H9 (cell line): ENCODE data around the gene KCNE2. TPM values are rescaled to one million over a fixed set of nuclear protein-coding genes. Genes with fewer than 3 reads are reported as not detected.

Experiments
- DNase-seq: peaks from one replicate; pipeline ENCODE4 v3.0.0-alpha.2; 2017
- H2AFZ ChIP-seq: one replicate; pipeline ENCODE4 v1.6.1; 2013; ENCODE audit warnings: mild to moderate bottlenecking, low read length, control low read depth, moderate library complexity
- H2AK5ac ChIP-seq: 2 replicates; pipeline ENCODE4 v1.6.1; 2013; ENCODE audit warnings: low read length, control low read depth, mixed read lengths; ENCODE audit not compliant: insufficient read length
- H2BK120ac ChIP-seq: one replicate; pipeline ENCODE4 v1.6.1; 2013; ENCODE audit warnings: low read depth, mild to moderate bottlenecking, low read length, control low read depth, inconsistent platforms; ENCODE audit not compliant: poor library complexity, severe bottlenecking
- H2BK12ac ChIP-seq: 2 replicates; pipeline ENCODE4 v1.6.1; 2013; ENCODE audit warnings: low read length, control low read depth, mixed read lengths, low read depth; ENCODE audit not compliant: insufficient read length
- H2BK15ac ChIP-seq: 2 replicates; pipeline ENCODE4 v1.6.1; 2013; ENCODE audit warnings: low read depth, low read length, control low read depth
- H2BK20ac ChIP-seq: one replicate; pipeline ENCODE4 v1.6.1; 2013; ENCODE audit warnings: low read depth, mild to moderate bottlenecking, low read length, control low read depth, inconsistent platforms; ENCODE audit not compliant: poor library complexity, severe bottlenecking
- H2BK5ac ChIP-seq: 2 replicates; pipeline ENCODE4 v1.6.1; 2013; ENCODE audit warnings: low read length, control low read depth, mixed read lengths; ENCODE audit not compliant: insufficient read length
- H3K14ac ChIP-seq: 2 replicates; pipeline ENCODE4 v1.6.1; 2013; ENCODE audit warnings: low read length, control low read depth; ENCODE audit not compliant: insufficient read depth
- H3K18ac ChIP-seq: 2 replicates; pipeline ENCODE4 v1.6.1; 2013; ENCODE audit warnings: low read depth, mild to moderate bottlenecking, mixed read lengths, low read length, control low read depth; ENCODE audit not compliant: insufficient read length
- H3K23ac ChIP-seq: 2 replicates; pipeline ENCODE4 v1.6.1; 2013; ENCODE audit warnings: low read length, control low read depth, mixed read lengths, low read depth; ENCODE audit not compliant: insufficient read length
- H3K23me2 ChIP-seq: 2 replicates; pipeline ENCODE4 v1.6.1; 2013; ENCODE audit warnings: low read depth, mild to moderate bottlenecking, mixed read lengths, low read length, control low read depth; ENCODE audit not compliant: insufficient read length, poor library complexity, severe bottlenecking
- H3K27ac ChIP-seq: 2 replicates; pipeline ENCODE4 v1.5.1; 2013; ENCODE audit warnings: low read length, control low read depth, mixed read lengths, low read depth; ENCODE audit not compliant: insufficient read length
- H3K27me3 ChIP-seq: 2 replicates; pipeline ENCODE4 v1.6.1; 2013; ENCODE audit warnings: low read length, control low read depth, inconsistent platforms; ENCODE audit not compliant: insufficient read depth
- H3K4ac ChIP-seq: 2 replicates; pipeline ENCODE4 v1.6.1; 2013; ENCODE audit warnings: low read depth, mild to moderate bottlenecking, control low read depth, inconsistent platforms, low read length, moderate library complexity
- H3K4me1 ChIP-seq: 2 replicates; pipeline ENCODE4 v1.6.1; 2013; ENCODE audit warnings: low read length, control low read depth, inconsistent platforms; ENCODE audit not compliant: insufficient read depth
- H3K4me2 ChIP-seq: 2 replicates; pipeline ENCODE4 v1.6.1; 2013; ENCODE audit warnings: low read length, control low read depth, mixed read lengths; ENCODE audit not compliant: insufficient read length, insufficient read depth
- H3K56ac ChIP-seq: 2 replicates; pipeline ENCODE4 v1.6.1; 2013; ENCODE audit warnings: low read depth, mild to moderate bottlenecking, mixed read lengths, low read length, control low read depth; ENCODE audit not compliant: insufficient read length
- H3K79me1 ChIP-seq: 2 replicates; pipeline ENCODE4 v1.6.1; 2013; ENCODE audit warnings: low read depth, mild to moderate bottlenecking, moderate library complexity, low read length, control low read depth, inconsistent platforms; ENCODE audit not compliant: insufficient read depth, poor library complexity, severe bottlenecking
- H3K79me2 ChIP-seq: 2 replicates; pipeline ENCODE4 v1.6.1; 2013; ENCODE audit warnings: low read length, control low read depth, inconsistent platforms; ENCODE audit not compliant: insufficient read depth
- H3K9ac ChIP-seq: 2 replicates; pipeline ENCODE4 v1.6.1; 2013; ENCODE audit warnings: low read length, control low read depth, mixed read lengths; ENCODE audit not compliant: insufficient read length; ENCODE audit errors: extremely low read depth
- H3K9me3 ChIP-seq: one replicate; pipeline ENCODE4 v1.6.1; 2013; ENCODE audit warnings: low read depth, low read length, inconsistent platforms; ENCODE audit not compliant: control insufficient read depth
- H3T11ph ChIP-seq: one replicate; pipeline ENCODE4 v1.6.1; 2013; ENCODE audit warnings: mild to moderate bottlenecking, low read length, control low read depth, inconsistent platforms
- H4K20me1 ChIP-seq: one replicate; pipeline ENCODE4 v1.6.1; 2013; ENCODE audit not compliant: control insufficient read depth, insufficient read length, insufficient read depth
- H4K5ac ChIP-seq: 2 replicates; pipeline ENCODE4 v1.6.1; 2013; ENCODE audit warnings: low read depth, mild to moderate bottlenecking, mixed read lengths, low read length, control low read depth; ENCODE audit not compliant: insufficient read length
- H4K8ac ChIP-seq: replicated peaks from 2 replicates; pipeline ENCODE4 v1.6.1; 2013; ENCODE audit warnings: low read length, control low read depth, mixed read lengths, low read depth; ENCODE audit not compliant: insufficient read length
- H4K91ac ChIP-seq: 2 replicates; pipeline ENCODE4 v1.6.1; 2013; ENCODE audit warnings: low read depth, mild to moderate bottlenecking, moderate library complexity, mixed read lengths, low read length, control low read depth; ENCODE audit not compliant: insufficient read length
- H3K27ac Mint-ChIP-seq, 3 experiments: 2 replicates in 2 of 3; 3 replicates in 1 of 3; pipeline ENCODE4 v1.8.0; 2020 to 2021; ENCODE audit warnings: mixed read lengths in 3 of 3, mild to moderate bottlenecking in 1 of 3, moderate library complexity in 1 of 3
- H3K27me3 Mint-ChIP-seq: 2 replicates; pipeline ENCODE4 v1.8.0; 2021; ENCODE audit warnings: low read depth, mild to moderate bottlenecking, moderate library complexity, mixed read lengths
- H3K36me3 Mint-ChIP-seq, 3 experiments: 2 replicates in 2 of 3; 3 replicates in 1 of 3; pipeline ENCODE4 v1.8.0; 2020 to 2021; ENCODE audit warnings: low read depth in 3 of 3, mixed read lengths in 3 of 3; ENCODE audit not compliant: insufficient read depth in 1 of 3
- H3K4me1 Mint-ChIP-seq, 2 experiments: 2 replicates each; pipeline ENCODE4 v1.8.0; 2020; ENCODE audit warnings: mixed read lengths in 2 of 2
- H3K4me3 Mint-ChIP-seq, 2 experiments: 2 replicates in 1 of 2; 3 replicates in 1 of 2; pipeline ENCODE4 v1.8.0; 2020 to 2021; ENCODE audit warnings: mild to moderate bottlenecking in 2 of 2, mixed read lengths in 2 of 2, moderate library complexity in 1 of 2
- H3K9me3 Mint-ChIP-seq, 2 experiments: 2 replicates in 1 of 2; 3 replicates in 1 of 2; pipeline ENCODE4 v1.8.0; 2020; ENCODE audit warnings: mild to moderate bottlenecking in 2 of 2, mixed read lengths in 2 of 2, moderate library complexity in 1 of 2
- CTCF ChIP-seq: fragments of 200-600 bp; sonication (generic); conservative IDR thresholded peaks from 3 replicates; pipeline ENCODE4 v1.8.0; 2021; ENCODE audit warnings: antibody characterized with exemption, mild to moderate bottlenecking
- WGBS: extraction: QIAGEN DNeasy Blood & Tissue Kit; methylation state at CpG from one replicate; pipeline ENCODE4 v1.1.7; 2013; ENCODE audit warnings: missing lambda C conversion rate, low lambda C conversion rate, mixed read lengths; ENCODE audit not compliant: insufficient read length; ENCODE audit errors: extremely low coverage; 5-methylcytosine and 5-hydroxymethylcytosine counted together
- total RNA-seq: library from RNA; stranded (reverse); gene quantifications from 2 replicates; pipeline ENCODE4 v1.2.1, GENCODE V29; 2021

KCNE2 gene
- total RNA-seq, 1 experiment from 2014 or later: not detected

GRCh38 chr21:34343347-34343746 is 20.5 kb upstream of the KCNE2 start:
- H3K9me3 Mint-ChIP-seq: no peaks in the 10 kb centered on the region; a peak in 1 of 5 replicates
- H3K56ac ChIP-seq: no peak overlapping the region
- WGBS: no CpG with 5 or more reads among the region's 7 CpGs
- peaks cover 5 to 9% of the 10 kb centered on the region in 2 experiments; a peak in 2 of 4 replicates for H3K4me1 Mint-ChIP-seq
- peaks cover 3% of the 10 kb centered on the region for H3K27me3 Mint-ChIP-seq
- H3K4me3 Mint-ChIP-seq: no peak overlapping the region
- H3K4me1 ChIP-seq: no peaks in the 10 kb centered on the region
- no peak overlapping the region for H3K4ac ChIP-seq
- H3K27me3 ChIP-seq: no peaks in the 10 kb centered on the region
- no peak overlapping the region for H3K18ac ChIP-seq
- no peak overlapping the region for H3K14ac ChIP-seq
- no peak overlapping the region for H2AFZ ChIP-seq
- no peak overlapping the region for H2BK20ac ChIP-seq
- no peak overlapping the region for H2BK12ac ChIP-seq
- no peaks in the 10 kb centered on the region for H3K9me3 ChIP-seq
- TF ChIP-seq CTCF: no peak
- no peak overlapping the region for H4K91ac ChIP-seq
- DNase-seq: no peak
- H3T11ph ChIP-seq: no peak overlapping the region
- H4K5ac ChIP-seq: no peak overlapping the region
- H2AK5ac ChIP-seq: no peak overlapping the region
- H3K4me2 ChIP-seq: no peak overlapping the region
- no peak overlapping the region for H2BK5ac ChIP-seq
- no peaks in the 10 kb centered on the region for H4K20me1 ChIP-seq
- H3K27ac ChIP-seq: no peak overlapping the region
- H3K79me2 ChIP-seq: no peaks in the 10 kb centered on the region
- H3K9ac ChIP-seq: no peak overlapping the region
- no peak overlapping the region for H4K8ac ChIP-seq
- H3K23me2 ChIP-seq: no peaks in the 10 kb centered on the region
- H3K79me1 ChIP-seq: no peaks in the 10 kb centered on the region
- H3K23ac ChIP-seq: no peak overlapping the region
- no peak overlapping the region for H2BK15ac ChIP-seq
- H3K36me3 Mint-ChIP-seq: no peaks in the 10 kb centered on the region
- H3K27ac Mint-ChIP-seq: no peak overlapping the region
- H2BK120ac ChIP-seq: no peak overlapping the region
